WERI-Rb-1 (cell line): Measurements from ENCODE around the gene SMR3A.

ENCODE experiments used
- DNase-seq: peaks from one replicate; pipeline ENCODE4 v3.0.0-alpha.2; 2020
- H3K27ac ChIP-seq: fragments of 250-450 bp; sonication (Bioruptor Pico); 2 replicates; pipeline ENCODE4 v1.5.1; 2020; ENCODE audit warnings: mild to moderate bottlenecking, moderate library complexity
- H3K27me3 ChIP-seq: fragments of 250-450 bp; sonication (Bioruptor Pico); 2 replicates; pipeline ENCODE4 v1.5.1; 2021; ENCODE audit warnings: mild to moderate bottlenecking, low read depth, moderate library complexity; ENCODE audit not compliant: insufficient read depth, severe bottlenecking
- H3K36me3 ChIP-seq: fragments of 250-450 bp; sonication (Bioruptor Pico); 2 replicates; pipeline ENCODE4 v1.5.1; 2020; ENCODE audit warnings: mild to moderate bottlenecking, moderate library complexity
- H3K4me3 ChIP-seq: 2 replicates; pipeline ENCODE4 v1.5.1; 2011; ENCODE audit warnings: low read depth, mild to moderate bottlenecking, control low read depth, low read length
- H3K9me3 ChIP-seq: fragments of 250-450 bp; sonication (Bioruptor Pico); 2 replicates; pipeline ENCODE4 v1.5.1; 2021; ENCODE audit warnings: mild to moderate bottlenecking, moderate library complexity; ENCODE audit not compliant: severe bottlenecking
- TF ChIP-seq, protein P1 (sequence below): IDR thresholded peaks from 2 replicates; pipeline ENCODE4 v1.5.1; 2011; ENCODE audit warnings: low read depth, mild to moderate bottlenecking, control low read depth, inconsistent platforms, low read length

Gene SMR3A

DNA sequence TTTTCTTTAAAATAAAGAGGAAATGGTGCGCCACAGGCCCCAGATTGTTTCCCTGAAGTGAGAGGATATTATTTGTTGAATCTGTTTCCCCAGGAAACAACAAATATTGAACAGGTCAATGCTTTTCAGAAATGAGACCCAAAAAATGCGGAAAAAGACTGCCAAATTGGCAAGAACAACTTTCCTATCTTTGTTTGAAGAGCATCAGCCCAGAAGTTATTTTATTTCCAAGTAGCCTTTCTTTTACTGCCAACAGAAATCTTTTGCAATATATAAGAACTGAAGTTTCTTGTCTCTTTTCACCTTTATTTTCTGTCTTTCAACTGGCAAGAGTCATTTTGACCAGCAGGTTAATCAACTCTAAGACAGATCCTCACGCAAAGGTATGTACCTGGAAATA, at the start of gene SMR3A:
Gene SMR3A, plus strand, starts transcription at position 301 of the 400 bp plus-strand sequence. CDS start 1,356 bp downstream, outside the sequence.
- no peak for DNase-seq
- no peak within 1 kb of the TSS for H3K4me3 ChIP-seq
- no peaks in the 10 kb centered on the region for H3K9me3 ChIP-seq
- H3K27me3 ChIP-seq: no peaks in the 10 kb centered on the region
- H3K36me3 ChIP-seq: no peaks in the 10 kb centered on the region
- TF ChIP-seq, protein P1, sequence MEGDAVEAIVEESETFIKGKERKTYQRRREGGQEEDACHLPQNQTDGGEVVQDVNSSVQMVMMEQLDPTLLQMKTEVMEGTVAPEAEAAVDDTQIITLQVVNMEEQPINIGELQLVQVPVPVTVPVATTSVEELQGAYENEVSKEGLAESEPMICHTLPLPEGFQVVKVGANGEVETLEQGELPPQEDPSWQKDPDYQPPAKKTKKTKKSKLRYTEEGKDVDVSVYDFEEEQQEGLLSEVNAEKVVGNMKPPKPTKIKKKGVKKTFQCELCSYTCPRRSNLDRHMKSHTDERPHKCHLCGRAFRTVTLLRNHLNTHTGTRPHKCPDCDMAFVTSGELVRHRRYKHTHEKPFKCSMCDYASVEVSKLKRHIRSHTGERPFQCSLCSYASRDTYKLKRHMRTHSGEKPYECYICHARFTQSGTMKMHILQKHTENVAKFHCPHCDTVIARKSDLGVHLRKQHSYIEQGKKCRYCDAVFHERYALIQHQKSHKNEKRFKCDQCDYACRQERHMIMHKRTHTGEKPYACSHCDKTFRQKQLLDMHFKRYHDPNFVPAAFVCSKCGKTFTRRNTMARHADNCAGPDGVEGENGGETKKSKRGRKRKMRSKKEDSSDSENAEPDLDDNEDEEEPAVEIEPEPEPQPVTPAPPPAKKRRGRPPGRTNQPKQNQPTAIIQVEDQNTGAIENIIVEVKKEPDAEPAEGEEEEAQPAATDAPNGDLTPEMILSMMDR: no peak
- H3K27ac ChIP-seq: no peak within 1 kb of the TSS

DNA sequence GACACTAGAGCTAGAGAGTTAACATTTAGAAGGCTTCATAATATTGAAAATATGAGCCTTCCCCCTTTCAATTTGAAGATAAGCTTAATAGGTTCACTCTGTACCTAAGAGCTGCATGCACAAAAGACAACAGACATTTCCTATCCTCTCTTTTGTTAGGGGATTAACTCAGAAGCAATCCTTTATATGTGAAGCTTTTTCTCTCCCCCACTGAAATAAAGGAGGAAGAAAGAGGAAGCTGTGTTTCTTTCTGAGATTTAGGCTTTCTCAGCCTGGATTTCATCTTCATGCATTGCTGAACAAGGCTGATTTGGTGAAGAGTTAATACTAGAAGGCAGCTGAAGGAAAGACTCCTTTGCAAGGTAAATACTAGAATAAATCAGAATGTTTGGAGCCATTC, 46.8 kb upstream of the SMR3A start:
- TF ChIP-seq, protein P1: no peak
- no peak for DNase-seq

DNA sequence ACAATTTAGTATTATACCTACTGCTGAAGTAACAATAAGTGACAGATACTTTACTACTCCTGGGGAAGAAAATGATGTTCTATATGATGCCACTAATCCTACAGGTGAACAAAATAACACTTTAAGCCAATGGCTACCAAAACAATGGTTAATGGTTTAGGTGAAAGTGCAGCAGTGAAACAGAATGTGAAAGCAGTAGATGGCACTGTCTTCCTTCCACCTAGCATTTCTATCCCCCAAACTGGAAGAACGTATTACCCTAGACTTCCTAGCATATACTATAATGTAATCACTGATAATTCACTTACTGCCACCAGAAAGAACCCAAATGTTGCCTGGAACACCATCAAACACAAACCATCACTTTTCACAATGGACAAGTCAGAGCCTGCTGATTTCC, 44.6 kb upstream of the SMR3A start:
- no peaks in the 10 kb centered on the region for H3K36me3 ChIP-seq
- H3K4me3 ChIP-seq: no peak overlapping the region
- DNase-seq: no peak
- H3K9me3 ChIP-seq: no peaks in the 10 kb centered on the region
- TF ChIP-seq, protein P1: no peak
- H3K27ac ChIP-seq: no peak overlapping the region
- no peaks in the 10 kb centered on the region for H3K27me3 ChIP-seq

More for the DNA sequence above, 46.8 kb upstream of the SMR3A start:
- Histone ChIP-seq H3K4me3 (no peak overlapping the region), H3K27ac (peak overlapping the region; percentile 36), H3K27me3 (no peaks in the 10 kb centered on the region), H3K9me3 (no peaks in the 10 kb centered on the region), H3K36me3 (no peaks in the 10 kb centered on the region)

DNA sequence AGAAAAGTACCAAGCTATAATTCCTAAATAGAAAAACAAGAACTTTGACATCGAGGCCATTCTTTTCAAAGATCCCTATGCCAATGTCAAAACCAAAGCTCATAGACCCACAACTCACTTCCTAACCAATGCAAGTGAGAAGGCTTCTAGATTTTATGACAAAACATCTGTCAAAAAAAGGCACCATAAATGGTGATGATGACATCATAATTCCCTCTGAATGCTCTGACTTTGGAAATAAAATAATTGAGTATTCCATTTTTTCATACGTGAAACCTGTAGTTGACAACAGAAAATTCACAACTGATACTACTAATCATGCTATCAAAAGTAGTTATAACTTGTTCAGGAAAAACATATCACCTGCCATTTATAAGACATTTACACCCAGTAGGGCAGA, 34.5 kb upstream of the SMR3A start:
- Histone ChIP-seq H3K4me3 (no peak overlapping the region), H3K9me3 (no peaks in the 10 kb centered on the region), H3K27ac (no peak overlapping the region), H3K36me3 (no peaks in the 10 kb centered on the region), H3K27me3 (no peaks in the 10 kb centered on the region)
- TF ChIP-seq, protein P1: no peak
- DNase-seq: no peak

DNA sequence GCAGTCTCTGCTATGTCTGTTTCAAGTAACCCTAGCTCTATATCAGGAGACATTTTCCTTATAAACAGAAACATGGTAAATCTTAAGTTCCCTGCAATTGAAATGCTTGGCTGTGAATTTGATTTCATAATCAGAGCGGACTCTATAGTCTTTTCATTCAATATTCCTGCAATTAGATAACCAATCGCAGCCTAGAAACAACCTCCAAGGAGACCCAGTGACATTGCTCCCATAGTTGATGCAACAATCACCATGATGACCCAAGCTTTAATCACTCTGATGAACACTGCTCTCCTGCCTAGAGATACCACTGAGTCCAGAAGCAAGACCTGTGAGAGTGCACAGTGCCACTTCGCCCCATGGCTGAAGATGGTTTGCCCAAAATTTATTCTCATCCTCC, 25.9 kb upstream of the SMR3A start, which contains the start of gene CABS1:
Gene CABS1, plus strand, starts transcription at position 301 of the 400 bp plus-strand sequence. Its CDS starts 59 bp downstream, at position 360.
- no peak for DNase-seq
- no peaks in the 10 kb centered on the region for H3K36me3 ChIP-seq
- no peaks in the 10 kb centered on the region for H3K27me3 ChIP-seq
- H3K27ac ChIP-seq: no peak within 1 kb of the TSS
- no peaks in the 10 kb centered on the region for H3K9me3 ChIP-seq
- TF ChIP-seq, protein P1: no peak
- H3K4me3 ChIP-seq: no peak within 1 kb of the TSS

DNA sequence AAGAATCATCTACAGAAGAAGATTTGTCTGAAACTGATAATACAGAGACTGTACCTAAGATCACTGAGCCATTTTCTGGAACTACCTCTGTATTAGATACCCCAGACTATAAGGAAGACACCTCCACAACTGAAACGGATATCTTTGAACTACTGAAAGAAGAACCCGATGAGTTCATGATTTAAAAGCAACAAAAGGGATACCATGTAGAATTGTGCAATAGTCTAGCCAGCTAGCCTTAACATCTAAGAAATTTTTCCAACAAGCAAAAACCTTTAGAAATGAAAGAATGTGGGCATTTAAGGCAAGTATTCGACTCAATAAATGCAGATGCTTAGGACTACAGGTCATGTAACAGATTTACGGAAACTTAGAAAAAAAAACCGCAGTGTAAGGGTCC, 24.5 kb upstream of the SMR3A start:
- DNase-seq: no peak
- no peak overlapping the region for H3K4me3 ChIP-seq
- no peaks in the 10 kb centered on the region for H3K36me3 ChIP-seq
- TF ChIP-seq, protein P1: no peak
- no peak overlapping the region for H3K27ac ChIP-seq
- H3K27me3 ChIP-seq: no peaks in the 10 kb centered on the region
- no peaks in the 10 kb centered on the region for H3K9me3 ChIP-seq
